Mammary epithelial cell (primary cell): ENCODE measurements around the gene PPFIBP1.

Experiments used
- EZH2 ChIP-seq: IDR thresholded peaks from 2 replicates; pipeline ENCODE4 v1.6.1; 2012; ENCODE audit warnings: low read length, inconsistent platforms, borderline replicate concordance
- TF ChIP-seq, protein P1 (sequence below), 2 donors: IDR thresholded peaks in 1 of 2; conservative IDR thresholded peaks in 1 of 2; 2 replicates each; pipeline ENCODE4 v1.5.1; 2011 to 2012; ENCODE audit warnings: inconsistent platforms in 2 of 2, low read length in 2 of 2, mild to moderate bottlenecking in 2 of 2, control low read depth in 1 of 2, low read depth in 1 of 2; ENCODE audit not compliant: insufficient read depth in 1 of 2; ENCODE audit errors: extremely low read depth in 1 of 2

GRCh38 chr12:27499377-27499776 lies 24.6 kb upstream of the PPFIBP1 start:
- TF ChIP-seq, protein P1, sequence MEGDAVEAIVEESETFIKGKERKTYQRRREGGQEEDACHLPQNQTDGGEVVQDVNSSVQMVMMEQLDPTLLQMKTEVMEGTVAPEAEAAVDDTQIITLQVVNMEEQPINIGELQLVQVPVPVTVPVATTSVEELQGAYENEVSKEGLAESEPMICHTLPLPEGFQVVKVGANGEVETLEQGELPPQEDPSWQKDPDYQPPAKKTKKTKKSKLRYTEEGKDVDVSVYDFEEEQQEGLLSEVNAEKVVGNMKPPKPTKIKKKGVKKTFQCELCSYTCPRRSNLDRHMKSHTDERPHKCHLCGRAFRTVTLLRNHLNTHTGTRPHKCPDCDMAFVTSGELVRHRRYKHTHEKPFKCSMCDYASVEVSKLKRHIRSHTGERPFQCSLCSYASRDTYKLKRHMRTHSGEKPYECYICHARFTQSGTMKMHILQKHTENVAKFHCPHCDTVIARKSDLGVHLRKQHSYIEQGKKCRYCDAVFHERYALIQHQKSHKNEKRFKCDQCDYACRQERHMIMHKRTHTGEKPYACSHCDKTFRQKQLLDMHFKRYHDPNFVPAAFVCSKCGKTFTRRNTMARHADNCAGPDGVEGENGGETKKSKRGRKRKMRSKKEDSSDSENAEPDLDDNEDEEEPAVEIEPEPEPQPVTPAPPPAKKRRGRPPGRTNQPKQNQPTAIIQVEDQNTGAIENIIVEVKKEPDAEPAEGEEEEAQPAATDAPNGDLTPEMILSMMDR (conservative IDR thresholded peaks at IDR 0.05 in 1 of 2, IDR thresholded peaks at IDR 0.05 in 1 of 2; ENCODE audit: extremely low read depth in 1 of 2, insufficient read depth in 1 of 2, low read depth in 1 of 2, low read length in 2 of 2): no peak
- no peak for TF ChIP-seq EZH2
